ENCODE data around the gene SCNN1G.

DNA sequence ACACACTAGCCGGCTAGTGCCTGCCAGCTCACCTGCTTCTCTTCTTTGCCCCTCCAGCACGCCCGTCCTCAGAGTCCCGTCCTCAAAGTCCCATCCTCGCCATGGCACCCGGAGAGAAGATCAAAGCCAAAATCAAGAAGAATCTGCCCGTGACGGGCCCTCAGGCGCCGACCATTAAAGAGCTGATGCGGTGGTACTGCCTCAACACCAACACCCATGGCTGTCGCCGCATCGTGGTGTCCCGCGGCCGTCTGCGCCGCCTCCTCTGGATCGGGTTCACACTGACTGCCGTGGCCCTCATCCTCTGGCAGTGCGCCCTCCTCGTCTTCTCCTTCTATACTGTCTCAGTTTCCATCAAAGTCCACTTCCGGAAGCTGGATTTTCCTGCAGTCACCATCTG lies 3.6 kb downstream of the SCNN1G start:
- TF ChIP-seq, protein P1, sequence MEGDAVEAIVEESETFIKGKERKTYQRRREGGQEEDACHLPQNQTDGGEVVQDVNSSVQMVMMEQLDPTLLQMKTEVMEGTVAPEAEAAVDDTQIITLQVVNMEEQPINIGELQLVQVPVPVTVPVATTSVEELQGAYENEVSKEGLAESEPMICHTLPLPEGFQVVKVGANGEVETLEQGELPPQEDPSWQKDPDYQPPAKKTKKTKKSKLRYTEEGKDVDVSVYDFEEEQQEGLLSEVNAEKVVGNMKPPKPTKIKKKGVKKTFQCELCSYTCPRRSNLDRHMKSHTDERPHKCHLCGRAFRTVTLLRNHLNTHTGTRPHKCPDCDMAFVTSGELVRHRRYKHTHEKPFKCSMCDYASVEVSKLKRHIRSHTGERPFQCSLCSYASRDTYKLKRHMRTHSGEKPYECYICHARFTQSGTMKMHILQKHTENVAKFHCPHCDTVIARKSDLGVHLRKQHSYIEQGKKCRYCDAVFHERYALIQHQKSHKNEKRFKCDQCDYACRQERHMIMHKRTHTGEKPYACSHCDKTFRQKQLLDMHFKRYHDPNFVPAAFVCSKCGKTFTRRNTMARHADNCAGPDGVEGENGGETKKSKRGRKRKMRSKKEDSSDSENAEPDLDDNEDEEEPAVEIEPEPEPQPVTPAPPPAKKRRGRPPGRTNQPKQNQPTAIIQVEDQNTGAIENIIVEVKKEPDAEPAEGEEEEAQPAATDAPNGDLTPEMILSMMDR (IDR thresholded peaks at IDR 0.05) = no peak
- TF ChIP-seq POLR2A (IDR thresholded peaks at IDR 0.05) = no peak

Data from lower leg skin (tissue), 3 donors.